Activated naive CD4-positive, alpha-beta T cell (primary cell): Measurements from ENCODE around the gene ZDHHC13.

Source experiments
- DNase-seq, 4 experiments: peaks; one replicate each; lab custom pipeline; 2025; lab: John Stamatoyannopoulos, UW

ZDHHC13 gene

GRCh38 chr11:19208959-19209546, 92.1 kb downstream of the ZDHHC13 start:
- no peak for DNase-seq

GRCh38 chr11:19209617-19210370, 92.8 kb downstream of the ZDHHC13 start:
- DNase-seq: no peak

- DNase-seq: no peak
Measured at GRCh38 chr11:19216021-19216420, 99.1 kb downstream of the ZDHHC13 start.

GRCh38 chr11:19216709-19217374, 99.9 kb downstream of the ZDHHC13 start:
- no peak for DNase-seq

- DNase-seq: no peak
Measured at GRCh38 chr11:19218216-19218615, 101.2 kb downstream of the ZDHHC13 start.

GRCh38 chr11:19218786-19219460, 102.0 kb downstream of the ZDHHC13 start:
- no peak for DNase-seq

- DNase-seq: no peak
Measured at GRCh38 chr11:19220903-19221724, 104.1 kb downstream of the ZDHHC13 start.

GRCh38 chr11:19225123-19225522, 108.2 kb downstream of the ZDHHC13 start:
- DNase-seq: no peak

- no peak for DNase-seq
Measured at GRCh38 chr11:19225581-19225980, 108.6 kb downstream of the ZDHHC13 start.
